Rectal smooth muscle tissue (tissue), 1 donor: ENCODE results near the gene SLC7A14.

Source experiments
- H3K27ac ChIP-seq: one replicate; pipeline ENCODE4 v1.7.0; 2013; ENCODE audit warnings: low read depth, low read length, inconsistent platforms
- H3K27me3 ChIP-seq: one replicate; pipeline ENCODE4 v1.7.0; 2013; ENCODE audit warnings: low read length; ENCODE audit not compliant: control insufficient read depth, insufficient read depth
- H3K36me3 ChIP-seq: one replicate; pipeline ENCODE4 v1.7.0; 2013; ENCODE audit warnings: low read length; ENCODE audit not compliant: control insufficient read depth, insufficient read depth
- H3K4me1 ChIP-seq: one replicate; pipeline ENCODE4 v1.7.0; 2013; ENCODE audit warnings: low read length; ENCODE audit not compliant: control insufficient read depth, insufficient read depth
- H3K4me3 ChIP-seq: one replicate; pipeline ENCODE4 v1.7.0; 2013; ENCODE audit warnings: low read length
- H3K9ac ChIP-seq: one replicate; pipeline ENCODE4 v1.7.0; 2013; ENCODE audit warnings: low read length

SLC7A14 gene

GRCh38 chr3:170500995-170501394, 84.9 kb downstream of the SLC7A14 start:
- Histone ChIP-seq H3K4me1 (no peaks in the 10 kb centered on the region), H3K27me3 (no peaks in the 10 kb centered on the region), H3K4me3 (no peak overlapping the region)

GRCh38 chr3:170500462-170500861, 85.4 kb downstream of the SLC7A14 start:
- Histone ChIP-seq H3K36me3 (no peaks in the 10 kb centered on the region), H3K27me3 (no peaks in the 10 kb centered on the region), H3K27ac (no peak overlapping the region), H3K4me1 (no peaks in the 10 kb centered on the region), H3K9ac (no peak overlapping the region), H3K4me3 (no peak overlapping the region)

More at GRCh38 chr3:170500995-170501394, 84.9 kb downstream of the SLC7A14 start:
- Histone ChIP-seq H3K9ac (no peak overlapping the region), H3K36me3 (no peaks in the 10 kb centered on the region), H3K27ac (no peak overlapping the region)

GRCh38 chr3:170499562-170500156, 86.2 kb downstream of the SLC7A14 start:
- no peak overlapping the region for H3K4me3 ChIP-seq
- no peaks in the 10 kb centered on the region for H3K36me3 ChIP-seq
- H3K9ac ChIP-seq: no peak overlapping the region
- H3K27me3 ChIP-seq: no peaks in the 10 kb centered on the region
- H3K27ac ChIP-seq: no peak overlapping the region
- no peaks in the 10 kb centered on the region for H3K4me1 ChIP-seq

GRCh38 chr3:170497207-170498095, 88.4 kb downstream of the SLC7A14 start:
- no peak overlapping the region for H3K27ac ChIP-seq
- no peak overlapping the region for H3K4me3 ChIP-seq
- H3K9ac ChIP-seq: no peak overlapping the region
- H3K27me3 ChIP-seq: no peaks in the 10 kb centered on the region
- H3K4me1 ChIP-seq: no peaks in the 10 kb centered on the region
- H3K36me3 ChIP-seq: no peaks in the 10 kb centered on the region

- H3K4me3 ChIP-seq: no peak overlapping the region
- no peaks in the 10 kb centered on the region for H3K36me3 ChIP-seq
- no peak overlapping the region for H3K9ac ChIP-seq
- no peaks in the 10 kb centered on the region for H3K27me3 ChIP-seq
- no peak overlapping the region for H3K27ac ChIP-seq
- H3K4me1 ChIP-seq: no peaks in the 10 kb centered on the region
These were observed 89.1 kb downstream of the SLC7A14 start for GRCh38 chr3:170496868-170497140.

GRCh38 chr3:170496026-170496867, 89.6 kb downstream of the SLC7A14 start:
- Histone ChIP-seq H3K9ac (no peak overlapping the region), H3K4me1 (no peaks in the 10 kb centered on the region), H3K27me3 (no peaks in the 10 kb centered on the region), H3K36me3 (no peaks in the 10 kb centered on the region), H3K4me3 (no peak overlapping the region), H3K27ac (no peak overlapping the region)

GRCh38 chr3:170494766-170495165, 91.1 kb downstream of the SLC7A14 start:
- Histone ChIP-seq H3K27ac (no peak overlapping the region), H3K27me3 (no peaks in the 10 kb centered on the region), H3K4me3 (no peak overlapping the region), H3K36me3 (no peaks in the 10 kb centered on the region), H3K4me1 (no peaks in the 10 kb centered on the region), H3K9ac (no peak overlapping the region)

GRCh38 chr3:170493712-170494182, 92.1 kb downstream of the SLC7A14 start:
- no peak overlapping the region for H3K27ac ChIP-seq
- H3K9ac ChIP-seq: no peak overlapping the region
- no peak overlapping the region for H3K4me3 ChIP-seq
- no peaks in the 10 kb centered on the region for H3K27me3 ChIP-seq
- no peaks in the 10 kb centered on the region for H3K36me3 ChIP-seq
- H3K4me1 ChIP-seq: no peaks in the 10 kb centered on the region

- H3K36me3 ChIP-seq: no peaks in the 10 kb centered on the region
- no peak overlapping the region for H3K4me3 ChIP-seq
- no peaks in the 10 kb centered on the region for H3K4me1 ChIP-seq
- H3K27ac ChIP-seq: no peak overlapping the region
- no peak overlapping the region for H3K9ac ChIP-seq
- no peaks in the 10 kb centered on the region for H3K27me3 ChIP-seq
These were observed 94.0 kb downstream of the SLC7A14 start for GRCh38 chr3:170491901-170492300.

- no peak overlapping the region for H3K27ac ChIP-seq
- no peak overlapping the region for H3K4me3 ChIP-seq
- no peaks in the 10 kb centered on the region for H3K36me3 ChIP-seq
- no peak overlapping the region for H3K9ac ChIP-seq
- no peaks in the 10 kb centered on the region for H3K27me3 ChIP-seq
- H3K4me1 ChIP-seq: no peaks in the 10 kb centered on the region
These were observed 94.9 kb downstream of the SLC7A14 start for GRCh38 chr3:170490828-170491560.

GRCh38 chr3:170488802-170489201, 97.1 kb downstream of the SLC7A14 start:
- H3K4me1 ChIP-seq: no peaks in the 10 kb centered on the region
- no peak overlapping the region for H3K27ac ChIP-seq

GRCh38 chr3:170487031-170487430, 98.8 kb downstream of the SLC7A14 start:
- Histone ChIP-seq H3K9ac (no peak overlapping the region), H3K27ac (no peak overlapping the region), H3K36me3 (no peaks in the 10 kb centered on the region), H3K4me3 (no peak overlapping the region), H3K27me3 (no peaks in the 10 kb centered on the region), H3K4me1 (no peaks in the 10 kb centered on the region)

More at GRCh38 chr3:170488802-170489201, 97.1 kb downstream of the SLC7A14 start:
- Histone ChIP-seq H3K9ac (no peak overlapping the region), H3K4me3 (no peak overlapping the region), H3K27me3 (no peaks in the 10 kb centered on the region), H3K36me3 (no peaks in the 10 kb centered on the region)
